Adrenal gland (tissue), 12 donors: ENCODE measurements around the gene CCNT2. TPM values are rescaled to one million over a fixed set of nuclear protein-coding genes. Genes with fewer than 3 reads are reported as not detected.
A peak's percentile ranks its signal among the peaks of the same experiment; 100 is the strongest.

Experiments used
- DNase-seq, 7 donors: peaks; one replicate each; pipeline ENCODE4 v3.0.0-alpha.2; 2019 to 2020
- H3K27ac ChIP-seq, 5 donors: fragments of 200-600 bp; sonication (generic) in 4 of 5; 1 replicate in 3 of 5; 2 replicates in 2 of 5; pipeline versions ENCODE4 v1.5.1 to v1.8.0; 2016 to 2020; ENCODE audit warnings: mild to moderate bottlenecking in 1 of 5
- H3K27me3 ChIP-seq: fragments of 200-600 bp; 2 replicates; pipeline ENCODE4 v1.8.0; 2021
- H3K36me3 ChIP-seq, 2 donors: fragments of 200-600 bp; replicated peaks in 1 of 2; 1 replicate in 1 of 2; 2 replicates in 1 of 2; pipeline versions ENCODE4 v1.5.1 to v1.8.0; 2018 to 2022
- H3K4me1 ChIP-seq, 2 donors: fragments of 200-600 bp; replicated peaks in 1 of 2; 1 replicate in 1 of 2; 2 replicates in 1 of 2; pipeline versions ENCODE4 v1.5.1 to v1.8.0; 2018 to 2021
- H3K4me3 ChIP-seq, 4 donors: fragments of 200-600 bp; sonication (generic) in 3 of 4; one replicate each; pipeline ENCODE4 v1.5.1; 2016 to 2018
- H3K9me3 ChIP-seq, 3 donors: fragments of 200-600 bp; sonication (generic) in 1 of 3; replicated peaks in 1 of 3; 1 replicate in 2 of 3; 2 replicates in 1 of 3; pipeline versions ENCODE4 v1.5.1 to v1.8.0; 2016 to 2021
- POLR2A ChIP-seq, 2 donors: fragments of 450-650 bp; IDR thresholded peaks; one replicate each; pipeline ENCODE4 v1.6.1; 2017; ENCODE audit warnings: antibody characterized with exemption in 2 of 2, mild to moderate bottlenecking in 2 of 2, moderate library complexity in 1 of 2
- WGBS, 4 donors: extraction: QIAGEN DNeasy Blood & Tissue Kit in 2 of 4; methylation state at CpG; one replicate each; pipeline versions ENCODE4 v1.1.5 to v1.1.7; 2013 to 2017; 5-methylcytosine and 5-hydroxymethylcytosine counted together
- intact Hi-C, 2 donors: fragments of 100-400 bp; cut with DNase I; formaldehyde crosslinking; loops; one replicate each; pipeline versions ENCODE4 v1.14.1 to v1.15.0; 2022 to 2023
- polyA plus RNA-seq, 3 donors: library from polyadenylated mRNA; stranded (reverse); fragments of 200-250 nt in 2 of 3; fragments of 350-450 nt in 1 of 3; fragmentation: Illumina TruSeq in 1 of 3; extraction: RNeasy Lipid Tissue Mini Kit (QIAGEN cat#74804) in 1 of 3; gene quantifications; one replicate each; pipeline ENCODE4 v1.2.3, GENCODE V29; 2013 to 2014
- total RNA-seq, 9 donors: library from RNA; depleted of rRNA in 4 of 9; stranded (reverse); fragments of >200 nt in 4 of 9; fragments of 120-200 nt in 1 of 9; fragmentation: NEBNext Ultra II Directional in 1 of 9; extraction: Animal tissue kit (Norgen Biotek cat#: 25700) in 1 of 9; gene quantifications; one replicate each; pipeline versions ENCODE4 v1.1.0 to v1.2.4, GENCODE V29; 2013 to 2023
- TF ChIP-seq, protein P1 (sequence below), 6 experiments: fragments of 450-650 bp in 4 of 6; fragments of 200-600 bp in 2 of 6; sonication (generic) in 1 of 6; IDR thresholded peaks; 1 replicate in 5 of 6; 2 replicates in 1 of 6; pipeline versions ENCODE4 v1.5.1 to v1.8.0; 2016 to 2021; ENCODE audit warnings: antibody characterized with exemption in 6 of 6, mild to moderate bottlenecking in 2 of 6, moderate library complexity in 1 of 6
- donor health status: healthy with polysubstance abuse.
- donor health status: Bipolar disorder and iron deficiency.
- donor health status: DM: yes; HTN: yes; CAD: no.
- donor health status: DM: no; HTN: no; CAD: no.
- donor health status: DM: no; HTN: no; CAD: no.
- donor health status: DM: yes; HTN: yes; CAD: no.

Gene CCNT2
- total and polyA plus RNA-seq, 12 donors, result 7.7 to 47.5 (median 27.2) TPM

DNA sequence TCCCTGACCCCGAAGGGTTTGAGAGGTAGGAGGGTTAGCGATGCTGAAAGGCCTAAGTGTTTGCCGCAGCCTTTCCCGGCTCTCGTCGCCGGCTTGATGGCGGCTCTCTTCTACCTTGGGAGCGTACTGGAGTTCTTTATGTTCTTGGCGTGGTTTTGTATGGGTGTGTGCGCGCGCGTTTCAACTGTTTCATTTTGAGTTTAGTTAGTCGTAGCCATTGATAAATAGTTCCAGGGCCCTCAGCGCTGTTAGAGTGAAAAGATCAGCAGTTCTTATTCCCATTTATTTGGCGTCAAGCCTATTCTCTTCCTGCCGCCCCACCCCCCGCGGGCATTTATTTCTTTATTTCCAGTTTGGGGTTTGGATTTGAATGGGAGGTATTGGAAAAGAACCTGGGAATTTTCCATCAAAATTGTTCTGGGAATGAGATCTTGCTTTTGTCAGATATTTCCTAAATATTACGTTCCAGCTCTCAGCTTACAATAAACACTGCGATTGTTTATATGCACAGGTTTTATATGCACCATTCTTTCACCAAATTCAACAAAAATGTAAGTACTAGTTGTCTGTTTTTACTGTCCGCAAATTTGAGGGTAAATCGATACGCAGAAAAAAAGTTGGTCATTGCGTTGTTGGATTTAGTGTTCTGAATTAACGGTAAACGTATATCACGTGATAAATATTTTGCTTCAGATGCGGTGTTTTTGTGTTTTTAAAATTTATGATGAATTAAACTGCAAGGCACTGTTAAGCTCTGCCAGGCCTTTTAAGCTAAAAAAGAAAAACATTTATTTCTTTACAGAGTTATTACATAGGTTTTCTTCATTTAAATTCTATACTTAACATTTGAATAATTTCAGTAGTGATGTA lies 954 bp downstream of the CCNT2 start:
- H3K36me3 ChIP-seq, result peaks cover 0 to 3% of the 10 kb centered on the region in 2 donors
- DNase-seq, result peak in 5 of 7 donors; percentile 32 to 76 (median 48)
- WGBS, 4 donors, result 0 to 1% (median 1%) methylated on average over 21 to 30 of the region's 30 CpGs

DNA sequence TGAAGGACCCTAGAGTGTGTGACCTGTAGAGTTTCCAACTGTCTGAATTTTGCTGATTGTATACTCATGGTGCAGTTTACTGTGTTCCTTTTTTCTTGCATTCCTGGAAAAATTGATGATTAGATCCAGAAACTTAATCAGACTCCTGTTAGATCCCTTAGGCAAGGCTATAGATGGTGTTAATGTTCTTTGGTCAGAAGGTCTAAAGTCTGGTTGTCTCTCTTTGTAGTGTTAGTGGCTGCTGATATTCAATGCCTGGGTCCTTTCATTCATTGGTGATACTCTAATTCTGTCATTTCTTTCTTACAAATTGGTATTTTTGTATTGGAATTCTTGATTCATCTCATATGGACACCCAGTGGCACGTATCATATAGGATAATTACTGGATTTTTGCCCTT lies 6.3 kb downstream of the CCNT2 start:
- Histone ChIP-seq H3K27ac (no peak overlapping the region), H3K4me1 (peaks cover 31 to 70% of the 10 kb centered on the region in 2 donors), H3K36me3 (peaks cover 0 to 3% of the 10 kb centered on the region in 2 donors), H3K4me3 (no peak overlapping the region), H3K9me3 (no peaks in the 10 kb centered on the region), H3K27me3 (no peaks in the 10 kb centered on the region)
- WGBS, 4 donors, result 88 to 97% (median 94%) methylated on average over 1 of the region's 1 CpG
- TF ChIP-seq, protein P1, sequence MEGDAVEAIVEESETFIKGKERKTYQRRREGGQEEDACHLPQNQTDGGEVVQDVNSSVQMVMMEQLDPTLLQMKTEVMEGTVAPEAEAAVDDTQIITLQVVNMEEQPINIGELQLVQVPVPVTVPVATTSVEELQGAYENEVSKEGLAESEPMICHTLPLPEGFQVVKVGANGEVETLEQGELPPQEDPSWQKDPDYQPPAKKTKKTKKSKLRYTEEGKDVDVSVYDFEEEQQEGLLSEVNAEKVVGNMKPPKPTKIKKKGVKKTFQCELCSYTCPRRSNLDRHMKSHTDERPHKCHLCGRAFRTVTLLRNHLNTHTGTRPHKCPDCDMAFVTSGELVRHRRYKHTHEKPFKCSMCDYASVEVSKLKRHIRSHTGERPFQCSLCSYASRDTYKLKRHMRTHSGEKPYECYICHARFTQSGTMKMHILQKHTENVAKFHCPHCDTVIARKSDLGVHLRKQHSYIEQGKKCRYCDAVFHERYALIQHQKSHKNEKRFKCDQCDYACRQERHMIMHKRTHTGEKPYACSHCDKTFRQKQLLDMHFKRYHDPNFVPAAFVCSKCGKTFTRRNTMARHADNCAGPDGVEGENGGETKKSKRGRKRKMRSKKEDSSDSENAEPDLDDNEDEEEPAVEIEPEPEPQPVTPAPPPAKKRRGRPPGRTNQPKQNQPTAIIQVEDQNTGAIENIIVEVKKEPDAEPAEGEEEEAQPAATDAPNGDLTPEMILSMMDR (IDR thresholded peaks at IDR 0.05), result no peak
- no peak for TF ChIP-seq POLR2A (IDR thresholded peaks at IDR 0.05)
- intact Hi-C loops, result no loop called here
- no peak for DNase-seq

More for the DNA sequence above, 954 bp downstream of the CCNT2 start:
- Histone ChIP-seq H3K27ac (peak overlapping the region; percentile 82 to 99 (median 99)), H3K27me3 (no peaks in the 10 kb centered on the region), H3K4me1 (peaks cover 19 to 50% of the 10 kb centered on the region in 2 donors), H3K4me3 (peak overlapping the region; percentile 79 to 99 (median 88)), H3K9me3 (no peaks in the 10 kb centered on the region)
- TF ChIP-seq, protein P1 (IDR thresholded peaks at IDR 0.05), result no peak
- peak in 1 of 2 donors; percentile 0 for TF ChIP-seq POLR2A (IDR thresholded peaks at IDR 0.05)
- intact Hi-C loops, result loop anchor here in 1 of 2 donors (10.0 kb wide), 1 partner anchor 465 kb away; no protein-coding TSS in a partner anchor

DNA sequence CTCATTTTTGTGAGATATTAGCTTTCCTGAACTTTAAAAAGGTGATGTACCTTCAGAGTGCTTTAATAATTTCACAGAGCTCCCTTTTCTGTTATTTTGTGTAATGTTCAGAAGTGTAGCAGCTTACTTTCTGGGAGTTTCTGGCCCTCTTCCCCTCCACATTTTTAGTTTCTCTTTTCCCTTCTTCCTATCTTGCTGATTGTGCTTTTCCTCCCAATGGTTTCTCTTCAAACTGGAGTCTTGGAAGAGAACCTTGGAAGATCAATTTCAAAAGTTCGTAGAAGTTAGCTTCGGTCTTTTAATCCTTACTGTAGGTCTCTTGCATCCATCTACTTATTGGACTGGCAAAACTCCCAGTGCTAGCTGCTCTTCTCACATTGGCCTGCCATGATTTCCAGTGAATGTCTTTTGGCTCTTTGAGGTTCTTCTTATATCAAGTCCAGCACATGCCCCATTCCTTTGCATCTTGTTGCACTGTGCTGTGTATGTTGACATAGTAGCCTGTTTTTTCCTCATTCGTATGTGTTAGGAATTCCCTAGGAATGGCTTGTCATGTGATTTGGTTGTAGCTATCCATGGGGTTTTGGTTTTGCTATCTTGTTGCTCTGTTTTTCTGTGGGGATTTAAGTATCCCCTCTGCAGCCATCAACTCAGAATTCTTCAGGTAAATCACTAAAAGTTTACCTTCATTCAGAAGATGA lies 7.8 kb downstream of the CCNT2 start:
- 71 to 80% (median 76%) methylated on average over 3 of the region's 3 CpGs for WGBS, 4 donors
- no peak for DNase-seq
- Histone ChIP-seq H3K4me1 (peaks cover 25 to 55% of the 10 kb centered on the region in 2 donors), H3K27ac (peak overlapping the region in 1 of 5 donors; percentile 24), H3K27me3 (no peaks in the 10 kb centered on the region), H3K36me3 (peaks cover 0 to 3% of the 10 kb centered on the region in 2 donors), H3K9me3 (no peaks in the 10 kb centered on the region), H3K4me3 (no peak overlapping the region)
- intact Hi-C loops, result no loop called here
- TF ChIP-seq, protein P1 (IDR thresholded peaks at IDR 0.05), result no peak
- TF ChIP-seq POLR2A (IDR thresholded peaks at IDR 0.05), result no peak

DNA sequence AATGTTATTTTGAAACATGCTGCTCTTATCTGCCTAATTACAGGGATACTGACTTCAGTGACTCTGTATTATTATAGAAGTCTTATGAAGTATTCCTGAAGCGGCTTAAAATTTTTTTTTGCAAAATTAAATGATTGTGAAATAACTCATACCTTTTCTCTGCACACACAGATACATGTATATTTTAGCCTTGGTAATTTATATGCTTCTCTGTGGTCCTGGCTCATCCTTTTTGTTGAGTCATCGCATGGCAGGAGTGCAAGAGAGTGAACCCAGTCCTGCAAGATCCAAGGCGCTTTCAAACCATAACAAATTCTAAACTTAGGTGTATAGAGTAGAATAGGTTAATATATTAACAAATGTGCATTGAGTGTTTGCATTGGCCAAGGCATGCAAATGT lies 8.6 kb downstream of the CCNT2 start:
- H3K27ac ChIP-seq, result peak overlapping the region in 1 of 5 donors; percentile 24
- peaks cover 0 to 3% of the 10 kb centered on the region in 2 donors for H3K36me3 ChIP-seq
- peaks cover 25 to 49% of the 10 kb centered on the region in 2 donors for H3K4me1 ChIP-seq
- WGBS, 4 donors, result 48 to 60% (median 52%) methylated on average over 3 of the region's 3 CpGs
- peak in 3 of 7 donors; percentile 25 to 31 (median 31) for DNase-seq
- no peak for TF ChIP-seq POLR2A (IDR thresholded peaks at IDR 0.05)
- TF ChIP-seq, protein P1 (IDR thresholded peaks at IDR 0.05), result no peak
- no peaks in the 10 kb centered on the region for H3K9me3 ChIP-seq
- H3K4me3 ChIP-seq, result no peak overlapping the region
- intact Hi-C loops, result no loop called here
- no peaks in the 10 kb centered on the region for H3K27me3 ChIP-seq
